ENCODE results near the gene CEACAM19. TPM values are rescaled to one million over a fixed set of nuclear protein-coding genes. Genes with fewer than 3 reads are reported as not detected.

CEACAM19 gene
- total RNA-seq, 1 donor, result 1.3 TPM

GRCh38 chr19:44684892-44685863, 13.9 kb downstream of the CEACAM19 start:
- H3K4me3 ChIP-seq (ENCODE audit: low read depth, low read length), result no peak overlapping the region
- TF ChIP-seq CTCF (IDR thresholded peaks at IDR 0.05; ENCODE audit: insufficient read depth, low read length), result no peak
- peak; percentile 94 for DNase-seq (ENCODE audit: low read depth)

GRCh38 chr19:44685877-44686276, 14.6 kb downstream of the CEACAM19 start:
- DNase-seq (ENCODE audit: low read depth), result peak; percentile 54
- no peak for TF ChIP-seq CTCF (IDR thresholded peaks at IDR 0.05; ENCODE audit: insufficient read depth, low read length)
- H3K4me3 ChIP-seq (ENCODE audit: low read depth, low read length), result no peak overlapping the region

GRCh38 chr19:44686896-44687295, 15.6 kb downstream of the CEACAM19 start:
- DNase-seq (ENCODE audit: low read depth), result no peak
- H3K4me3 ChIP-seq (ENCODE audit: low read depth, low read length), result no peak overlapping the region
- TF ChIP-seq CTCF (IDR thresholded peaks at IDR 0.05; ENCODE audit: insufficient read depth, low read length), result no peak

GRCh38 chr19:44687888-44688287, 16.6 kb downstream of the CEACAM19 start:
- DNase-seq (ENCODE audit: low read depth), result no peak
- no peak overlapping the region for H3K4me3 ChIP-seq (ENCODE audit: low read depth, low read length)
- TF ChIP-seq CTCF (IDR thresholded peaks at IDR 0.05; ENCODE audit: insufficient read depth, low read length), result no peak

- DNase-seq (ENCODE audit: low read depth), result peak; percentile 79
- TF ChIP-seq CTCF (IDR thresholded peaks at IDR 0.05; ENCODE audit: insufficient read depth, low read length), result peak; percentile 98
- H3K4me3 ChIP-seq (ENCODE audit: low read depth, low read length), result no peak overlapping the region
These were observed 18.2 kb downstream of the CEACAM19 start for GRCh38 chr19:44689290-44690130.

- no peak for DNase-seq (ENCODE audit: low read depth)
- H3K4me3 ChIP-seq (ENCODE audit: low read depth, low read length), result no peak overlapping the region
- no peak for TF ChIP-seq CTCF (IDR thresholded peaks at IDR 0.05; ENCODE audit: insufficient read depth, low read length)
These were observed 18.8 kb downstream of the CEACAM19 start for GRCh38 chr19:44690131-44690440.
